Gastrocnemius medialis (tissue), 4 donors: ENCODE measurements around the gene SORT1.

ENCODE experiments used
- CTCF ChIP-seq, 5 experiments: fragments of 450-650 bp in 3 of 5; fragments of 200-600 bp in 2 of 5; sonication (generic) in 2 of 5; IDR thresholded peaks in 4 of 5; conservative IDR thresholded peaks in 1 of 5; 1 replicate in 4 of 5; 2 replicates in 1 of 5; pipeline ENCODE4 v1.5.1; 2016 to 2019; ENCODE audit warnings: antibody characterized with exemption in 5 of 5, mild to moderate bottlenecking in 3 of 5, moderate library complexity in 3 of 5
- POLR2A ChIP-seq, 2 donors: fragments of 450-650 bp; IDR thresholded peaks; one replicate each; pipeline ENCODE4 v1.6.1; 2017; ENCODE audit warnings: antibody characterized with exemption in 2 of 2, mild to moderate bottlenecking in 2 of 2, moderate library complexity in 2 of 2

GRCh38 chr1:109434484-109434883, 36.8 kb upstream of the SORT1 start:
- no peak for TF ChIP-seq CTCF (IDR thresholded peaks at IDR 0.05 in 4 of 5, conservative IDR thresholded peaks at IDR 0.05 in 1 of 5)
- no peak for TF ChIP-seq POLR2A (IDR thresholded peaks at IDR 0.05)
